ENCODE results near the gene BANP.
"Not testable (repeated sequence)": the region's sequence is repeated elsewhere in the genome, so short reads cannot be mapped to it uniquely, and the experiment has no call there.

The BANP gene

DNA sequence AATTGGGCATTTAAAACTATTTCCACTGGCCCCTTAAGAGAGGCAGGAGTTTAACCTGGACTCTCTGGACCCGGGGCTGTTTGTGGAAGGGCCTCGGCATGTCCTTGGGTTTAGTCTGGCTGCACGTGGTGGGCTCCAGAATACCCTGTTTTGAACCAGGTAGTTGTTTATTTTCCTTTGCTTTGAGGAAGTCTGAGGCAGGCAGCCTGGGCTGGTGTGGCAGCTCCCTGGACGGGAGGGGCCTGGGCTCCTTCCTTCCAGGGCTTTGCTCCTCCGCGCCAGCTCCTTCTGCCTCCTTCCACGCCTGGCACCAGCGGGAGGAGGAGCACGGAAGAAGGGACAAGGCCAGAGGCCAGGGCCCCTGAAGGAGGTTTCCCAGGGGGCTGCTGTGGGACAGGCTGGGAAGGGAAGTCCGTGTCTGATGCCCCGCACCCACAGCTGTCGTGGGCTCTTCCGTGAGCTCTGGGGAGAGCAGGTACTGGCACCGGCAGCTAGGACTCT lies 15.5 kb downstream of the BANP start:
- FAIRE-seq: no peak

DNA sequence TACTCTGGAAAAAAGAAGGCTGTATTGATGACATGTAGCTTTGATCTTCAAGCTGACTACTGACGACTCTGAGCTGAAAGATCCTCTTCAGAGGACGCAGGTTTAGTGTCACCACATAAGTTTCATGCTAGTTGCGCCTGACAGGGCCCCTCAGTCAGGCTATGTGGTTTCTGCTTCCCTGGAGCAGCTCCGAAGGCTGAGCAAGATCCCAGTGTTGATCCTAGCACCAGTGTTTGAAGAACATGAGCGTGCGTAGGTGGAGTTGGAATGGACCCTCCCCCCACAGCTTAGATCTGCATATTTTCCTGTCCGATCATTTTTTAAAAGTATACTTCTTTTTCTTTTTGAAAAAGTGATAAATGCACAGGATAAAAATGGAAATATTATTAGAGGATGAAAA lies 17.3 kb downstream of the BANP start:
- FAIRE-seq: no peak

DNA sequence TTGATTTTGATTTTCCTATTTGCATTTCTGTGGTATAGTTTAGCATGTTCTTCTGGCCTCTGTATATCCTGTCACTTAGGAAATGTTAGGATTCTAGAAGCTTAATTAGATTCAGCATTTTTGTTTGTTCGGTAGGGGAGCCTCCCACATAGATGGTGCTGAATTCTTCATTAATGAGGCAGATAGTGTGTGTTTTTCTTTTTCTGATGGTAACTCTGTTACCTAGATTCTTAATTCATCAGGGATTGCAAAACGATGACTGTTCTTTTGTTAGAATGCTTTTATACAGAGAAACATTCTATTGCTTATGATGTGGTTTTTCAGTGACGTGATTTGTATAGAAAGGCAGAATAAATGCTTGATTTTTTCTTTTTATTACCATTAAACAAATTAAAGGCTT lies 19.0 kb downstream of the BANP start:
- FAIRE-seq: no peak

DNA sequence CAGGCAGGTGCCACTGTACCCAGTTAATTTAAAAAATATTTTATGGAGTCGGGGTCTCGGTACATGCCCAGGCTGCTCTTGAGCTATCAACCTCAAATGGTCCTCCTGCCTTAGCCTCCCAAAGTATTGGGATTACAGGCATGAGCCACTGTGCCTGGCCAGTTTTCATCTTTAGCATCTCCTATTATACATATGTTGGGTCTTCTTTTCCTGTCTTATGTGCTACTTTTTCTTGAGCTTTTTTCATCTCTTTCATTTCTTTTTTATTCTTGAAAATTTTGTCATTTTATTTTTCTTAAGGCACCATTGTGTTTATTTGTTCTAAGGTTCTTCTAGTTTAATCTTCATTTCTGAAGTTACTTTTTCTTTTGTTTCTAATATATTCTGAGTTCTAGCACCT lies 20.7 kb downstream of the BANP start:
- no peak for FAIRE-seq

DNA sequence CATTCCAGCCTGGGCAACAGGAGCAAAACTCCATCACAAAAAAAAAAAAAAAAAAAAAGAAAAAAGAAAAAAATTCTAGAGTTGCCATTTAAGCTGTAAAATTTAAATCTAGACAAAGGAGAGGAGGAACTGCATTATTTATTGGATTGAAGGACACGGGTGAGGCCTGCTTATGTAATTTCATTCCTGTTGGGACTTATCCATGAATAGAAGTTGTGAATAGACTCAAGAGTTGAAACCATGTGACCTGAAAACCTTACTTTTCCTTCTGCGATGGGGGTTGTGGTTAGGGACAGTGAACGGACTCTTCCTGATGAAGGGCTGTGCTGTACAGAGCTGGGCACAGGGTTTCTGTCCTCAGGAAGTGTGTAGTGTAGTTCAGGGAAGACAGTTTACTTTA lies 22.5 kb downstream of the BANP start:
- FAIRE-seq: no peak

DNA sequence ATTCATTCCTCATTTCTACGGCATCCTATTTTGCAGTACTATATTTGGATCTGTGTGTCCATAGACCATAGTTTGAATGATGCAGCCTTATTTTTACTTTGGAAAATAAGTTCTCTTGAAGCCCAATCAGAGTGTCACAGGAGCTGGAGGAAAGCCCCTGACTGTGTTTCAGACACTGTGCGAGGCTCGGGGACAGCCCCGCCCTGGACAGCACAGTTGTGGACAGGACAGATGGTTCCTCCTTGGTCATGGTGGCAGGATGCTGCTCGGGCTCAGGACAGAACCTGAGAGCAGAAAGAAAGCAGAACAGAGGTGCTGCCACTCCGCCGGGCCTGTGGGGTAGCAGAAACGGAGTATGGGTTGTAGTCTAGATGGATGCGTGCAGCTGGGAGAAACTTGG lies 22.9 kb downstream of the BANP start:
- FAIRE-seq: no peak

DNA sequence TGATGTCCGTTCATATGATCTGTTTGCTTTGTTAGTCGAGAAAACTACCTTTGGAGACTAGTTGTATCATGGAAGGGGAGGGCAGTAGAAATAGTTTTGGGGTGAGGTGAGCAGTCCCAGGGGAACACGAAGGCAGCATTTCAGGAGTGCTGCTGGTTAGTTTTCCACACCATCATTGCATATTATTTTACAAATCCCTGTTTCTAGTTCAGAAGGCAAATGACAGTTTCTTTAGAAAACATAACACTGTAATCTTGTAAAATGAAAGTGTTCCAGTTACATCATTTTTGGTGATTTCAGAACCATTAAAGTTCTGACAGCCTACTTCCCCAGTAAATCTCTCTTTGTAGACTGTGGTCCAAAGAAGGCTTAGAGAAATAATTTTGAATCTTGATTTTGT lies 25.4 kb downstream of the BANP start:
- no peak for FAIRE-seq

DNA sequence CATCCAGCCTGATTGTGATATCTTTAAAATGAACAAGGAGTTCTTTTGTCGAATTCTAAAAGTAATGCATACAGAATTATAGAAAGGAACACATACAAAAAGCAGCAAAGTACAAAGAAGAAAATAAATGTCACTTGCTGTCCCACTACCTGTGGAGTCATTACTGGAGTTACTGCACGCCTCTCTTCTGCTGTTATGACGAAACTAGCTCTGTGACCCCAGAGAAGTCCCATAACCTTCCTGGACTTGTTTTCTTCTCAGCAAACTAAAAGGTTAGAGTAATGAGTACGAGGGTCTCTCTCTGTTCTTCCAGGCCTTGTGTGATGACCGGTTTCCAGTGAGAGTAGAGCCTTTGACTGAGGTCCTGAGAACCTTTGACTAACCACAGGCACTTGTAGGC lies 26.9 kb downstream of the BANP start:
- no peak for FAIRE-seq

DNA sequence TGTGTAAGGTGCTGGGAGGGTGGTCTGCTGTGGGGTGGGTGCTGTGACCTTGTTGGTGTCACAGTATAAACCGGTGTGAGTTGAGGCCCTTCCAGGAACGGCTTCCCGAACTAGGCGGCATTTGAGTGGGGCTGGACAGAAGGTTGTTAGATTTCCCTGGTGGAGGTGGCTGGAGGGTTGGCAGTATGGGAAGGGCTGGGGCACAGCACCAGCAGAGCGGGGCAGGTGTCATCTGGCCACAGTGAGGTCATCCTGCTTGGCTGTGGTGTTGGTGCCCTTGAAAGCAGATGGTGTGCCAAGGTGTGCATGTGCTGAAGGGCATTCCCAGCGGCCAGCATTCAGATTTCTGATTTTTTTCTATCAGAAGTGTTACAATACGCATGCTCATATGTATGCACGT lies 28.1 kb downstream of the BANP start:
- no peak for FAIRE-seq

DNA sequence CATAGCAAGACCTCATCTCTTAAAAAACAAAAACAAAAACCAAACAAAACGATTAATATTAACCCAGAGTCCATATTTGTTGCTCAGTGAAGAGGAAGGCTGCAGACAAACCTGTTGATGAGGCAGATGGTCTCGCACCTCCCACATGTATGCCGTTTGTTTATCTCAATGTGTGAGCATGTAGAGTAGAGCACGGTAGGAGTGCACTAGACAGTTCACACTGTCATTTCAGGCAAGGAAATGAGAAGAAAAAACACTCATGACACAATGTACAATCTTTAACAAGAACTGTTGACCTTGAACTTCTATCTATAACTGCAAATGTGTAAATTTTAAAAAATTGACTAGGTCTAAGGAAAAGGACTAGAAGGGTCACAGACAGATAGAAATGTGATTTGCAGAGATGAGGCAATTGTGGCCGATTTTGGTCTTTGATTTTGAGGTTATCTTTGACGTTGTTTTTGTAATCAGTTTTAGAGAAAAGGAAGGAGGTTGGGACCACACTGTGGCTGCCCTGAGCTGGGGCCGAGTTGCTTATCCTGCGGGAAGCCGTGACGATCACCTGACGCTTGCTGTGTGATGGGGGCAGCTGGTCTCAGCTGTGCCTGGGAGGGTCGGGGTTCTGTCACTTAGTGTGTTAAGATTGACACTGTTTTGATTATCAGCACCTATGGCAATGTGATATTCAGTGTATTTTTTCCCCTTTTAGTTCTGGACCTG lies 28.8 kb downstream of the BANP start:
- not testable (repeated sequence) for FAIRE-seq

DNA sequence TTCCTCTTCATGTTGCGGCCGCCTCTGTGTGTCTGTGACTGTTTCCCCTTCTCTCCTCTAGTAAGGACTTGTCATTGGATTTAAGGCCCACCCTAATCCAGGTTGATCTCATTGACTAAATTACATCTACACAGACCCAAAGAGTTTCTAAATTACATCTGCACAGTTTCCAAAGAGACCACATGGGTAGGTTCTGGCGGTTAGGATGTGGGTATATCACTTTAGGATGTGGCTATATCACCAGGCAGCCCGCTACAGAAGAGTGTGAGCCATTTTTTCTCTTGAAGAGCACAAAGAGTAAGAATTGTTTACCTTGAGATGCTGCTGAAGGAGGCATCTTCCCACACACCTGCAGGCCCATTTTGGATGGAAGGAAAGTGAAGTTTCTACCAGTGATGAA lies 30.1 kb downstream of the BANP start:
- FAIRE-seq: not testable (repeated sequence)

DNA sequence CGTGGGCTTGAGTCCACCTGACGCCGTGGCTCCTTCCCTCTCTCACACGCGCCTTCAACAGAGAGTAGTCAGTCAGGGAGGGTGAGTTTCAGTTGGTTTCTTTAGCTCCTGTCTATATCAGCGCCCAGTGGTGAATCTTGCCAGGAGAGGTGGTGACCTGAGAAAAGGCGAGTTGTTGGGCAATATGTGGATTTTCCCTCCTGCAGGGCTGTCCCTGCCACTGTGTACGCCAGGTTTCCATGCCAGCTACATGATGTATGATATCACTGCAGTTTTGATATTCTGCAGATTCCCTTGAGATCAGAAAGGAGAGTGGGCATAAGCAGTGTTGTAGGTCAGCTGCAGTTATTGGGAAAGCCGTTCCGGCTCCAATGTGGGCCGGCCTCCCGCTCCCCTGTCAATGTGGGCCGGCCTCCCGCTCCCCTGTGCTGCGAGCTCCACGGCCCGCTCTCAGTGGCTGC lies 31.4 kb downstream of the BANP start:
- FAIRE-seq: no peak

DNA sequence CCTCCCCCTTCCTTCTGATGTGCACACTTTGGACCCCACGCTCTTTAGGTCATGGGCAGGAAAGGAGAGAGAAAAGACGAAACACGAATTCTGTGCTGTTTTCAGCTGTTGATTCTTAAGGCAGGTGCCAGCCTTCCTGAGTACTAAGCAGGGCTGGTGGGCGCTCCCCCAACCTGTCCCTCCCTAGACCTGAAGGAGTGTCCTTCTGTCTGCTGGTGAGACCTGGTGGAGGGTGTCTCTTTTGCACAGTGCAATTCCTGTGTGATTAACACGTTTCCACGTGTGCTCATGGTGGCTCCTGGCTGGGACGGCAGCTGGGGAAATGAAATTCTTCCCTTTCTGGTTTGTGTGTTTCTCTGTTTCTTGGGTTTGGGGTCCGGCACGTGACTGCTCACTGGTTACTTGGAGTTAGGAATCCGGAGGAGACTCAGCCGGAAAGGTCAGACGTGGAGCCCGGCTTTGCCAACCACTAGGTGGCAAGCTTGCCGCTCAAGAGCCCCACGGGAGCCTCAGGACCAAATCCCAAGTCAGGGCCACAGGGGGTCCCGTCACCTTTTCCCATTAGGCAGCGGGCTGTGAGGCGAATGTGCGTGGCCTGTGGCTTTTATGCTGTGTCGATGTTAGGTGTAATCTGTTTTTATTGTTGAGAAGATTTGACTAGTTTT lies 32.0 kb downstream of the BANP start:
- FAIRE-seq: not testable (repeated sequence)

DNA sequence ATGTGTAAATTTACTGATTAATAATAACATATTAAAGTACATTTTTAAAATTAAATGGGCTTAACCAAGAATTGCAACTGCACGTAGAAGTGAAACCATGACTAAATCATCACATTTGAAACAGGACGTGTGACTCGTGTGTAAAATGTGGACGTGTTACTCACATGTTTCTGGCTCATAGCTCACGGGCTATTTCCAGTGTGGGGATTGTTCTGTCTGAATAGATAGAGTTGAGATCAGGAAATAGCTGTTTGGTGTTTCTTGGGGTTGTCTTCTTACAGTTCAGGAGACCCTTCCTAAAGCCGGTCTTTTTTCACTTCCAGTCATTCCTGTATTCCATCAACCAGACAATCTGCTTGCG lies 32.5 kb downstream of the BANP start:
- FAIRE-seq: not testable (repeated sequence)

DNA sequence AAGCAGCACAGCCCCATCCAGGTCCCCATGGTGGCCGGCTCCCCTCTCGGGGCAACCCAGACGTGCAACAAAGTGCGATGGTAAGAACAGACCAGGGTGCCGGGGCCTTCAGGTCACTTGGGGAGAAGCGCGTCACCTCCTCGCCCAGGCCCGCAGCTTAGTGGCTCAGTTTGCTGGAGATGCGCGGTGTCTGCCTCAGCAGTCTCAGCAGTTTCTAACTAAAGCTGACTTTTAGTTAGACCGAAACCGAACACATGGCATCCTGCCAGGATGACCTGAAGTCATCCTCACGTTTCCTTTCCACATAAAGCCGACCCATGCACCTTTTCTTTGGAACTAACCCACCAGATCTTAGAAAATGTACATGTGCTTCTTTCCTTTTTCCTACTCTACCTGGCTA lies 32.9 kb downstream of the BANP start:
- not testable (repeated sequence) for FAIRE-seq

DNA sequence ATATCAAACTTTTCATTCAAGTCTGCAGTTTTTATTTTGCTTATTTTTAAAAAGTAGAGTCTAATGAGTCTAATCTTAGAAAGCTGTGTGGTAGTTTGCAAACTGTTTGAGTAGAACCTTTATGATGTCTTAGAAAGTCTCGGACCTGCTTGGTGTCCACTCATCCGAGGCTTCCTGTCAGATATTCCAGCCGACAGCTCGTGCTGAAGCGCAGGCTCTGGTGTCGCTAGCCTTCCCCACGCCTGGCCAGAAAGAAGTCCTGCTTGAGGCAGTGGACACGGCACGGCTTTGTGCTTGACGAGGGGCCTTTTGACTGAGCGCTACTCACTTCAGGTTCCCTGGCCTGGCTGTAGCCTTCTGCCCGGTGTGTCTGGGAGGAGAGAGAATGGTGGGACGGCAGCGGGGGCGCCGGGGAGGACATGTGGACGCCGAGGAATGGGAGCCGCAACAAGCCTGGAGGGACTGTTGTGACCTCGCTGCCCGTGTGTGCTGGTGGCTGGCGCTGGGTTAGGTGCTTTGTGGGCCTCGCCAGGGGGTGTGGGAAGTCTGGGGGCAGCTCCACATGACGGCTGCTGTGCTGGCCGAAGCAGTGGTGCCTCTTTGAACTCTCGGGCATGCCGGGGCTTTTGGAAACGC lies 33.5 kb downstream of the BANP start:
- FAIRE-seq: no peak

DNA sequence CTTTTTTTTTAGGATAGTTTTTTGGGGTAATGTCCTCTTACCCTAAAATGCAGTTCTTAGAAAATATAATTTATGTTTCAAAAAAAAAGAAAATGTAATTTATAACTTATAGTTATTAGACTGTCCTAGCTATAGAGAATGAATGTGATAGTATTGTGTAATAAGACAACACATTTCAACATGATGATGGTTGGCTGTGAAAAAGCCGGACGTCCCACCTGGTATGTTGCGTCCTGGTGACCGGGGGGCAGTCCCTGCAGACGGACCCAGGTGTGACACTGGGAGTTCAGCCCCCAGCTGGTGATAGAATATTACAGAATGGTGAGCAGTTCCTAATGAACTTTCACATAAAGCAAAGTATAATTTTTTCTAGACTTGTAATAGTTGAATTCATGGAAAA lies 34.3 kb downstream of the BANP start:
- FAIRE-seq: not testable (repeated sequence)

DNA sequence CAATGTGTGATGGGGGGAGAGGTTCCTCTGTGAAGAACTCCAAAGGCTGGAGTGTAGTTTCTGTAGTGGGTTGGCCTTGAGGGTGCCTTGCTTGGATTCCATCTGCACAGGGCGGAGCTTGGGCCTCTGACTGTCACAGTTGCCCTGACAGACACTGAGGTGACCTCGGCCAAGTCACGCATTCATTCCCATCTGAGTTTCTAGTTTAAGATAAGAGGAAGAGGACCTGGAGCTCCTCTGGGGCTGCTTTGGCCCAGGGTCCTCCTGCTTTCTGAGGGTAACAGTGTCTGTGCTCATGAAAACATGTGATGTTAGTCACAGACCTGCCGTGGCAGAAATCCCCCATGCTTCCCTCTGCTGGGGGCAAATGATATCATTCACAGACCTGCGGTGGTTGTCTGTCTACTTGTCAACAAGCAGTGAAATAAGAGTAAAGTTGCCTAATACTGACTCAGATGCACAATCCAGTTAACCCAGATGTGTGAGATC lies 35.2 kb downstream of the BANP start:
- not testable (repeated sequence) for FAIRE-seq

DNA sequence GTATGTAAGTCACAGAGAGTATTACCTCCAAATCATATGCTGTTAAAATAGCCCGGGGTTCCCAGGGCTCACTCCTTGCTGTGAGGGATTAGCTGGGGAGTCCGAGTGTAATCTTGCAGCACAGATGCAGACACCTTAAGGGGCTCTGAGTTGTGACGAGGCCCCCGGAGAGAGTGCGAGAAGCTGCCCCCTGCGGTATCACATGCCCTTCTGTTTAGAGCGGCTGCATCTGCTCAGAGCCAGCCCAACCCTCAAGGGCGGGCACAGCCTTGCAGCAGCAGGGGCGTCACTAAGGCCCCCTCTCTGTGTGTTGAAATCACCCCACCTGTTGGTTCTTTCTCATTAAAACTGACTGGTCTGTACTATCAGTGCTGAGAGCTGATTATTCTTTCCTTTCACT lies 37.4 kb downstream of the BANP start:
- not testable (repeated sequence) for FAIRE-seq

DNA sequence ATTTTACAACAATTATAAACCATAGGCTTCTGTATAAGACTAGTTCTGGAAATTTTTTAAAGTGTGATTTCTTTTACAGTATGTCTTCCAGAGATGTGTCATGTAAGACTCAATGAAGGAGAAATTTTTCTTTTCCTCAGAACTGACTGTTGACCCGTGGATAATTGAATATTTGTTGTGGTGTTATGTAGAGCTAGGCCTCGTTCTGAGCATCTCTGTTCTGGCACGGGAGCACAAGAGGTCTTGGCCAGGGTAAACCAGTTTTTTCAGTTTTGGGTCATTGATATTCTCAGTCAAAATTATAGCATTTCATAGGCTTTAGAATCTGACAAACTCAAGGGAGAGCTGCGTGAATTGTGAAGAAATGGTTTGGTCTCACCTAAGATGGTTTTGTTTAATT lies 39.0 kb downstream of the BANP start:
- FAIRE-seq: not testable (repeated sequence)

DNA sequence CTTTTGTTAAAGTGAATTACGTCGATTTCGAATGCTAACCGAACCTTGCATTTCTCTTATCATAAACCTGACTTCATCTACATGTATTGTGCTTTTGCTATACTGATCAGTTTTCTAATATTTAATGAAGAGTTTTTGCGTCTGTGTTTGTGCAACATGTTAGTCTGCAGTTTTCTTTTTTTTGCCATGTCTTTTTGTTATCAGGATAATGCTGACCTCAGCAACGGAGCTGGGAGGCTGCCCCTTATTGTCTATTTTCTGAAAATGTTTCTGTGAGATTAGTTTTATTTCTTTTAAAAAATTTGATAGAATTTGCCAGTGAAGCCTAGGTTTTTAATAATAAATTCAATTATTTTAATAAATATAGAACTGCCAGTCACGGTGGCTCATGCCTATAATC lies 40.9 kb downstream of the BANP start:
- not testable (repeated sequence) for FAIRE-seq

DNA sequence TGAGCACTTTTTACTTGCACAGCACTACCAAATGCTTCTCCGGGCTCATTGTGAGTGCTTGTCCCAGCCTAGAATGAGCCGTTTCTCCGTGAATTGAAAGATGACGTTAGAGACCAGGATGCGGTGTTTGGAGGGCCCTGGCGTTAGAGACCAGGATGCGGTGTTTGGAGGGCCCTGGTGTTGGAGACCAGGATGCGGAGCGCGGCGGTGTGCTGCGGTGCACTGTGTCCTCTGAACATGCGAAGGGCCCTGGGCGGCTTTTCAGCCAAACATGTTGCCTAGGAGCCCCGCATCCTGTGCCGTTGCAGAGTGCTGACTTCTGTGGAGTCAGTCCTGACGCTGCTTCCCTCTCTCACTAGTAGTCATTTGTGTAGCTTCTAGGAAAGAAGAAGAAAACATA lies 42.7 kb downstream of the BANP start:
- FAIRE-seq: no peak

DNA sequence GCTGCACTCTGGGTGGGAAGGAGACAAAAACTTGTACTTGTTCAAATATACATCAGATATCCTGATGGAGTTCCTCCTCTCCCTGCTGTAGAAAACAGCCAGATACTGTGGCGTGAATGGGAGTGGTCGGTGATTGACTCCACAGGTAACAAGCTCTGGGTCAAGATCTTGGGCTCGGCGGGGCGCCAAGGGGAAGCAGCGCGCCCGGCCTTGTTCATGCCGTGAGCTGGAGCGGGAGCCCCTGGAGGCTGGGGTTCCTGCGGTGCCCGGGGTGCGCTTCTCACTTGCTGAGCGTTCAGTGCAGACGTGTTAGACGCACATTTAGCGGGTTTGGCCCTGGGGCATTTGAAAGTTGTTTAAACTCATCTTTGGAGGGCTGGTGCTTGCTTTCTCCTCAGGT lies 44.4 kb downstream of the BANP start:
- no peak for FAIRE-seq
